Nephron (organoid): ENCODE results near the gene RGPD8.
A peak's percentile ranks its signal among the peaks of the same experiment; 100 is the strongest.

Source experiments
- H3K27ac Mint-ChIP-seq, 3 experiments: 2 replicates each; pipeline ENCODE4 v1.8.0; 2020; ENCODE audit warnings: mixed read lengths in 3 of 3, mild to moderate bottlenecking in 2 of 3, moderate library complexity in 1 of 3
- H3K27me3 Mint-ChIP-seq: 2 replicates; pipeline ENCODE4 v1.8.0; 2021; ENCODE audit warnings: low read depth, mild to moderate bottlenecking, moderate library complexity, mixed read lengths
- H3K36me3 Mint-ChIP-seq: 2 replicates; pipeline ENCODE4 v1.8.0; 2020; ENCODE audit warnings: low read depth, mixed read lengths
- H3K4me1 Mint-ChIP-seq: 2 replicates; pipeline ENCODE4 v1.8.0; 2020; ENCODE audit warnings: mixed read lengths
- H3K4me3 Mint-ChIP-seq, 3 experiments: 2 replicates each; pipeline ENCODE4 v1.8.0; 2020; ENCODE audit warnings: mild to moderate bottlenecking in 3 of 3, mixed read lengths in 3 of 3, moderate library complexity in 2 of 3
- H3K9me3 Mint-ChIP-seq: 2 replicates; pipeline ENCODE4 v1.8.0; 2020; ENCODE audit warnings: mixed read lengths
- CTCF ChIP-seq, 3 experiments: fragments of 200-600 bp; sonication (generic); IDR thresholded peaks; one replicate each; pipeline ENCODE4 v1.5.0; 2021; ENCODE audit warnings: antibody characterized with exemption in 3 of 3; ENCODE audit not compliant: unreplicated experiment in 3 of 3

Gene RGPD8

GRCh38 chr2:112339986-112340385, 93.5 kb downstream of the RGPD8 start:
- Mint-ChIP-seq H3K9me3 (no peaks in the 10 kb centered on the region), H3K27me3 (peaks cover 6% of the 10 kb centered on the region), H3K4me3 (no peak overlapping the region), H3K27ac (peak overlapping the region; percentile 32 to 83 (median 54)), H3K4me1 (peaks cover 14% of the 10 kb centered on the region), H3K36me3 (no peaks in the 10 kb centered on the region)
- no peak for TF ChIP-seq CTCF (IDR thresholded peaks at IDR 0.05; ENCODE audit: unreplicated experiment in 3 of 3)

GRCh38 chr2:112335600-112335999, 97.8 kb downstream of the RGPD8 start:
- peaks cover 14% of the 10 kb centered on the region for H3K4me1 Mint-ChIP-seq
- H3K9me3 Mint-ChIP-seq = no peaks in the 10 kb centered on the region
- H3K27me3 Mint-ChIP-seq = no peaks in the 10 kb centered on the region
- TF ChIP-seq CTCF (IDR thresholded peaks at IDR 0.05; ENCODE audit: unreplicated experiment in 3 of 3) = no peak
- H3K27ac Mint-ChIP-seq = peak overlapping the region in 2 of 3 experiments; percentile 10 to 11
- H3K4me3 Mint-ChIP-seq = no peak overlapping the region
- H3K36me3 Mint-ChIP-seq = peaks cover 17% of the 10 kb centered on the region

- H3K4me3 Mint-ChIP-seq = no peak overlapping the region
- peaks cover 7% of the 10 kb centered on the region for H3K9me3 Mint-ChIP-seq
- H3K27ac Mint-ChIP-seq = no peak overlapping the region
- H3K36me3 Mint-ChIP-seq = peaks cover 44% of the 10 kb centered on the region
- no peak for TF ChIP-seq CTCF (IDR thresholded peaks at IDR 0.05; ENCODE audit: unreplicated experiment in 3 of 3)
- no peaks in the 10 kb centered on the region for H3K27me3 Mint-ChIP-seq
- no peaks in the 10 kb centered on the region for H3K4me1 Mint-ChIP-seq
Measured at GRCh38 chr2:112332123-112332696, 101.2 kb downstream of the RGPD8 start.

GRCh38 chr2:112322919-112323318, 110.5 kb downstream of the RGPD8 start:
- Mint-ChIP-seq H3K27me3 (no peaks in the 10 kb centered on the region), H3K27ac (no peak overlapping the region), H3K36me3 (peaks cover 50% of the 10 kb centered on the region), H3K4me1 (peaks cover 9% of the 10 kb centered on the region), H3K4me3 (no peak overlapping the region), H3K9me3 (peaks cover 8% of the 10 kb centered on the region)
- no peak for TF ChIP-seq CTCF (IDR thresholded peaks at IDR 0.05; ENCODE audit: unreplicated experiment in 3 of 3)

GRCh38 chr2:112321375-112322320, 111.8 kb downstream of the RGPD8 start:
- no peaks in the 10 kb centered on the region for H3K9me3 Mint-ChIP-seq
- H3K36me3 Mint-ChIP-seq = peaks cover 40% of the 10 kb centered on the region
- no peak overlapping the region for H3K27ac Mint-ChIP-seq
- no peak overlapping the region for H3K4me3 Mint-ChIP-seq
- H3K27me3 Mint-ChIP-seq = no peaks in the 10 kb centered on the region
- H3K4me1 Mint-ChIP-seq = peaks cover 12% of the 10 kb centered on the region
- TF ChIP-seq CTCF (IDR thresholded peaks at IDR 0.05; ENCODE audit: unreplicated experiment in 3 of 3) = no peak
